CD4-positive, alpha-beta T cell treated with Interleukin-17A for 1 hour (primary cell): ENCODE results near the gene WNT7A.

ENCODE experiments used
- DNase-seq: peaks from one replicate; pipeline ENCODE4 v3.0.0-alpha.2; 2020

The WNT7A gene

DNA sequence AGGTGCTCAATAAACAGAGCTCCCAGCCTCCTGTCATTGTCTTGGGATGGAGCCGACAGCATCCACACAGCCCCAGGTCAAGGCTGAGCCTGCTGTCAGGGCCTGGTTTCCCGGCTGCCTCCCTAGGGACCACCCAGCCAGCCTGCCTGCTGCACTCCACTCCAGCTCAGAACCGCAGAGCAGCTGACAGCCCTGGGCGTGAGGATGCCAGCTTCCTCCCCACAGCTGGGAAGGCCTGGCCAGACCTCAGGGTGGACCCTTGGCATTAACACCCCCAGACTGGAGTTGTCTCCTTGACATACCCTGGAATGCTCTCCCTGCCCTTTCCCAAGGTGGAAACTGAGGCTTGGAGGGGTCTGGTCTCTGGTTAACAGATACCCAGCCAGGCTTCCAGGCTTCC is 112.0 kb downstream of the WNT7A start:
- DNase-seq: no peak

- no peak for DNase-seq
Observed at GRCh38 chr3:13767030-13767429, 112.8 kb downstream of the WNT7A start.
